ENCODE results near the gene EPS15.
A peak's percentile ranks its signal among the peaks of the same experiment; 100 is the strongest.

Gene EPS15

DNA sequence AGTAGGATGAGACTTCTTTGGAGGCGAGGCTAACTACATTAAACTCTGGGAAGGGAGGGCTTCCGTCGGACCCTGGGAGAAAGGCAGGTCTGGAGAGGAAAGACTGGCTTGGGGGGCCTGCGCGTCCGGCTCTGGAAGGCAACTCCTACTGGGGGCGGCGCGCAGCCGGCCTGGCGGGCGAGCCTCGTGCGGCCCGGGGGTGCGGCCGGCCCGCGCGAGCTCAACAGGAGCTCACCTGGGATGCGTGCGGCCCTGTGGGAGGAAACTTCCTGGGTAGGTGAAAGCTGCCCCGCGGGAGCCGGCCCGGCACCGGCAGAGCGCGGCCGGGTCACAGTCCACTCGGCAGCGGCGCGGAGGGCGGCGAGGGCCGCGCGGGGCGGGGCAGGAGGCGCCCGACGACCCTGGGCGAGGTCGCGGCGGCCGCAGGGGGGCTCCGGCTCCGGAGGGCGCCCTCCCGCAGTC is 449 bp downstream of the EPS15 start:
- H3K27me3 ChIP-seq (replicated peaks; ENCODE audit: insufficient read depth, low read length), result no peaks in the 10 kb centered on the region
- no peaks in the 10 kb centered on the region for H3K36me3 ChIP-seq (replicated peaks; ENCODE audit: insufficient read depth, low read length)
- no peaks in the 10 kb centered on the region for H4K20me1 ChIP-seq (ENCODE audit: insufficient read depth, low read length)
- no peaks in the 10 kb centered on the region for H3K9me3 ChIP-seq (replicated peaks; ENCODE audit: insufficient read depth, low read length)
- peak; percentile 66 for DNase-seq
- peak overlapping the region; percentile 78 for H3K4me2 ChIP-seq (ENCODE audit: low read depth, low read length)
- TF ChIP-seq EZH2phosphoT487 (IDR thresholded peaks at IDR 0.05; ENCODE audit: low read length), result no peak
- TF ChIP-seq EZH2 (optimal IDR thresholded peaks at IDR 0.05; ENCODE audit: low read depth, low read length), result no peak
- no peak for TF ChIP-seq CTCF (IDR thresholded peaks at IDR 0.05; ENCODE audit: low read length)
- H3K9ac ChIP-seq (ENCODE audit: low read length), result peak overlapping the region; percentile 88
- peak overlapping the region; percentile 80 for H3K27ac ChIP-seq (ENCODE audit: low read length)
- peak overlapping the region; percentile 100 for H3K4me3 ChIP-seq (ENCODE audit: low read length)
- H3K9me2 ChIP-seq (replicated peaks; ENCODE audit: insufficient read depth, low read length), result no peaks in the 10 kb centered on the region
- H3F3A ChIP-seq (ENCODE audit: insufficient read depth, low read length), result peaks cover 34% of the 10 kb centered on the region
- peaks cover 9% of the 10 kb centered on the region for H3K4me1 ChIP-seq (ENCODE audit: low read length)
- H2AFZ ChIP-seq (ENCODE audit: low read length), result peak overlapping the region; percentile 75
- H3K79me2 ChIP-seq (ENCODE audit: low read length), result peaks cover 50% of the 10 kb centered on the region

DNA sequence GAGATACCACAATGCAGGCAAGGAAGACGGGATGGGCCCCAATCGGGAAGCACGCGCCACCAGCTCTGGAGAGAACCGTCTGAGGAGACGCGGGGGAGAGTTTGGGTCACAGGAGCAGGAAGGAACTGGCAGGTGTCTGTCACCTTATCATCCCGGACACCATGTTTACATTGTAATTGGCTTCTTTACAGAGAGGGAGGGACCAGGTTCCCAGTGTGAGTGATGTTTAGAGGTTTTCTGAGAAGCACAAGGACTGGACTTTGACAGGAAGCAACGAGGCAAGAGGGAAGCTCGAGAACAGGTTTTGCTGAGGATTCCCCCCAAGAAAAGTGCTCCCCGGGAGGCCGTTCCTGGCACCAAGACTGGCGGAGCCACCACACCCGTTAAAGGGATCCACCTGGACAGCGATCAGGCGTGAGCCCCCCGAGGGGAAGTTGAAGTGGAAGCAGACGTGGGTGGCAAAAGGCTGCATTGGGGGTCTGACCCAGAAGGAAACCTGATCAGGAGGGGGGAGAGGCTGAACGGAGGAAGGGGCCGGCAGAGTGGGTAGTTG is 957 bp downstream of the EPS15 start:
- Histone ChIP-seq H3K79me2 (ENCODE audit: low read length) (peaks cover 55% of the 10 kb centered on the region), H3K27me3 (replicated peaks; ENCODE audit: insufficient read depth, low read length) (no peaks in the 10 kb centered on the region), H3K9me3 (replicated peaks; ENCODE audit: insufficient read depth, low read length) (no peaks in the 10 kb centered on the region), H3F3A (ENCODE audit: insufficient read depth, low read length) (peaks cover 34% of the 10 kb centered on the region), H3K4me3 (ENCODE audit: low read length) (peak overlapping the region; percentile 100), H3K36me3 (replicated peaks; ENCODE audit: insufficient read depth, low read length) (no peaks in the 10 kb centered on the region), H3K4me2 (ENCODE audit: low read depth, low read length) (peak overlapping the region; percentile 78), H3K4me1 (ENCODE audit: low read length) (peaks cover 14% of the 10 kb centered on the region), H2AFZ (ENCODE audit: low read length) (peak overlapping the region; percentile 75), H3K9me2 (replicated peaks; ENCODE audit: insufficient read depth, low read length) (no peaks in the 10 kb centered on the region), H4K20me1 (ENCODE audit: insufficient read depth, low read length) (no peaks in the 10 kb centered on the region), H3K27ac (ENCODE audit: low read length) (peak overlapping the region; percentile 80), H3K9ac (ENCODE audit: low read length) (peak overlapping the region; percentile 88)
- TF ChIP-seq EZH2phosphoT487 (IDR thresholded peaks at IDR 0.05; ENCODE audit: low read length) (no peak), EZH2 (optimal IDR thresholded peaks at IDR 0.05; ENCODE audit: low read depth, low read length) (no peak)
- peak; percentile 75 for DNase-seq

GRCh38 chr1:51517361-51518032 is 1.6 kb downstream of the EPS15 start:
- Histone ChIP-seq H3K4me3 (ENCODE audit: low read length) (peak overlapping the region; percentile 100), H3K9me3 (replicated peaks; ENCODE audit: insufficient read depth, low read length) (no peaks in the 10 kb centered on the region), H3K4me2 (ENCODE audit: low read depth, low read length) (peak overlapping the region; percentile 78), H3K9me2 (replicated peaks; ENCODE audit: insufficient read depth, low read length) (no peaks in the 10 kb centered on the region), H3F3A (ENCODE audit: insufficient read depth, low read length) (peaks cover 34% of the 10 kb centered on the region), H3K27ac (ENCODE audit: low read length) (peak overlapping the region; percentile 80; the same call in 1 of the 2 replicates), H3K9ac (ENCODE audit: low read length) (peak overlapping the region; percentile 88), H3K79me2 (ENCODE audit: low read length) (peaks cover 61% of the 10 kb centered on the region), H3K27me3 (replicated peaks; ENCODE audit: insufficient read depth, low read length) (no peaks in the 10 kb centered on the region), H3K4me1 (ENCODE audit: low read length) (peaks cover 20% of the 10 kb centered on the region), H3K36me3 (replicated peaks; ENCODE audit: insufficient read depth, low read length) (no peaks in the 10 kb centered on the region), H4K20me1 (ENCODE audit: insufficient read depth, low read length) (no peaks in the 10 kb centered on the region), H2AFZ (ENCODE audit: low read length) (peak overlapping the region; percentile 75)
- TF ChIP-seq CTCF (IDR thresholded peaks at IDR 0.05; ENCODE audit: low read length) (no peak), EZH2phosphoT487 (IDR thresholded peaks at IDR 0.05; ENCODE audit: low read length) (no peak), EZH2 (optimal IDR thresholded peaks at IDR 0.05; ENCODE audit: low read depth, low read length) (no peak)
- DNase-seq, result peak; percentile 10

All from MM.1S (cell line).